Measurements from ENCODE around the gene SKAP1.
"Not testable (repeated sequence)": the region's sequence is repeated elsewhere in the genome, so short reads cannot be mapped to it uniquely, and the experiment has no call there.

SKAP1 gene

GRCh38 chr17:48456589-48456988, 26.6 kb upstream of the SKAP1 start:
- Histone ChIP-seq H4K20me1 (no peaks in the 10 kb centered on the region), H3K36me3 (no peaks in the 10 kb centered on the region), H3K4me3 (no peak overlapping the region), H3K9ac (no peak overlapping the region), H3K4me2 (peak overlapping the region in 5 of 11 experiments; percentile 10 to 61 (median 55); a peak in 7 of 22 replicates), H3K27me3 (peaks cover 0 to 26% (median 0%) of the 10 kb centered on the region in 11 experiments; a peak in 3 of 22 replicates), H3K27ac (no peak overlapping the region), H3K4me1 (peaks cover 3 to 30% (median 21%) of the 10 kb centered on the region in 10 experiments; a peak in 17 of 20 replicates), H3K9me3 (replicated peaks in 1 of 11) (peaks cover 9 to 19% (median 14%) of the 10 kb centered on the region in 11 experiments)
- TF ChIP-seq Cebpa-rat (IDR thresholded peaks at IDR 0.05): no peak

GRCh38 chr17:48455791-48456190, 25.8 kb upstream of the SKAP1 start:
- TF ChIP-seq Cebpa-rat (IDR thresholded peaks at IDR 0.05): no peak
- peaks cover 3 to 30% (median 21%) of the 10 kb centered on the region in 10 experiments; a peak in 17 of 20 replicates for H3K4me1 ChIP-seq
- no peaks in the 10 kb centered on the region for H4K20me1 ChIP-seq
- no peak overlapping the region for H3K4me2 ChIP-seq
- peaks cover 9 to 19% (median 14%) of the 10 kb centered on the region in 11 experiments for H3K9me3 ChIP-seq (replicated peaks in 1 of 11)
- H3K27ac ChIP-seq: no peak overlapping the region
- no peaks in the 10 kb centered on the region for H3K36me3 ChIP-seq
- no peak overlapping the region for H3K4me3 ChIP-seq
- no peak overlapping the region for H3K9ac ChIP-seq
- H3K27me3 ChIP-seq: peaks cover 0 to 26% (median 0%) of the 10 kb centered on the region in 11 experiments; a peak in 3 of 22 replicates

GRCh38 chr17:48453447-48453846, 23.4 kb upstream of the SKAP1 start:
- TF ChIP-seq Cebpa-rat (IDR thresholded peaks at IDR 0.05): no peak
- peaks cover 10 to 29% (median 21%) of the 10 kb centered on the region in 10 experiments; a peak in 18 of 20 replicates for H3K4me1 ChIP-seq
- H3K9me3 ChIP-seq (replicated peaks in 1 of 11): peaks cover 9 to 19% (median 14%) of the 10 kb centered on the region in 11 experiments
- peak overlapping the region in 8 of 11 experiments; percentile 11 to 71 (median 54); a peak in 16 of 22 replicates for H3K4me2 ChIP-seq
- H3K36me3 ChIP-seq: no peaks in the 10 kb centered on the region
- H3K4me3 ChIP-seq: no peak overlapping the region
- H3K9ac ChIP-seq: no peak overlapping the region
- no peaks in the 10 kb centered on the region for H4K20me1 ChIP-seq
- no peak overlapping the region for H3K27ac ChIP-seq
- peaks cover 0 to 26% (median 0%) of the 10 kb centered on the region in 11 experiments; a peak in 5 of 22 replicates for H3K27me3 ChIP-seq

DNA sequence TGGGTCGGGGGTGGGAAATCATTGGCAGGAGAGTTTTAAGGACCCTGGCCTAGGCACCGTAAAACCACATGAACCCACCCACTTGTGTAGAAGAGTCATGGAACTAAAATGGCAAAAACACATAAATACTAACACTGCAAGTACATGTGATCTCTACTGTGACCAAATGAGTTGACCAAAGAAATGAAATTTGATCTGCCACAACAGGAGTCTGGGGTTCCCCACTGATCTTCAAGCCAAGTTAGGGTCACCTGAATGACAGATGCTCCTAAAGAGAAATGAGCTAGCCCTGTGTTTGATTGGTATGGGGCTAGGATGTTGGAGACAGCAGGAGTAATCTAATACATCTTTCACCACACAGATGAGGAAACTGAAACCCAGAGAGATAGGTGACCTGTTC, 21.5 kb upstream of the SKAP1 start:
- no peak for TF ChIP-seq Cebpa-rat (IDR thresholded peaks at IDR 0.05)
- H3K4me3 ChIP-seq: no peak overlapping the region
- peak overlapping the region in 1 of 11 experiments; percentile 1; a peak in 1 of 22 replicates for H3K4me2 ChIP-seq
- no peaks in the 10 kb centered on the region for H4K20me1 ChIP-seq
- H3K9ac ChIP-seq: no peak overlapping the region
- H3K4me1 ChIP-seq: peaks cover 7 to 25% (median 15%) of the 10 kb centered on the region in 10 experiments; a peak in 16 of 20 replicates
- peaks cover 0 to 37% (median 4%) of the 10 kb centered on the region in 11 experiments; a peak in 11 of 22 replicates for H3K27me3 ChIP-seq
- no peak overlapping the region for H3K27ac ChIP-seq
- H3K36me3 ChIP-seq: no peaks in the 10 kb centered on the region
- H3K9me3 ChIP-seq (replicated peaks in 1 of 11): peaks cover 9 to 19% (median 14%) of the 10 kb centered on the region in 11 experiments

DNA sequence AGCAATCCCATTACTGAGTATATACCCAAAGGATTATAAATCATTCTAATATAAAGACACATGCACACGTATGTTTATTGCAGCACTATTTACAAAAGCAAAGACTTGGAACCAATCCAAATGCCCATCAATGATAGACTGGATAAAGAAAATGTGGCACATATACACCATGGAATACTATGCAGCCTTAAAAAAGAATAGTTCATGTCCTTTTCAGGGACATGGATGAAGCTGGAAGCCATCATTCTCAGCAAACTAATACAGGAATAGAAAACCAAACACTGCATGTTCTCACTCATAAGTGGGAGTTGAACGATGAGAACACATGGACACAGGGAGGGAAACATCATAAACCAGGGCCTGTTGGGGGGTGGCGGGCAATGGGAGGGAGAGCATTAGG, 19.3 kb upstream of the SKAP1 start:
- peaks cover 19 to 43% (median 30%) of the 10 kb centered on the region in 10 experiments for H3K4me1 ChIP-seq
- H4K20me1 ChIP-seq: peaks cover 0 to 11% (median 0%) of the 10 kb centered on the region in 11 experiments; a peak in 4 of 22 replicates
- H3K9me3 ChIP-seq (replicated peaks in 1 of 11); H3K36me3 ChIP-seq; H3K27ac ChIP-seq; H3K4me3 ChIP-seq; H3K9ac ChIP-seq; H3K4me2 ChIP-seq: not testable (repeated sequence)
- peaks cover 0 to 49% (median 8%) of the 10 kb centered on the region in 11 experiments; a peak in 12 of 22 replicates for H3K27me3 ChIP-seq

- Histone ChIP-seq H3K36me3 (no peaks in the 10 kb centered on the region), H3K9ac (no peak overlapping the region), H3K4me1 (peaks cover 50 to 64% (median 54%) of the 10 kb centered on the region in 10 experiments), H3K4me2 (peak overlapping the region in 10 of 11 experiments; percentile 48 to 87 (median 77); a peak in 20 of 22 replicates), H4K20me1 (peaks cover 0 to 21% (median 0%) of the 10 kb centered on the region in 11 experiments; a peak in 5 of 22 replicates), H3K27me3 (peaks cover 0 to 56% (median 8%) of the 10 kb centered on the region in 11 experiments; a peak in 12 of 22 replicates), H3K4me3 (no peak overlapping the region), H3K27ac (no peak overlapping the region), H3K9me3 (replicated peaks in 1 of 11) (peaks cover 0 to 14% (median 0%) of the 10 kb centered on the region in 11 experiments; a peak in 4 of 22 replicates)
- TF ChIP-seq Cebpa-rat (IDR thresholded peaks at IDR 0.05): no peak
These were observed 15.2 kb upstream of the SKAP1 start for GRCh38 chr17:48445248-48445620.

GRCh38 chr17:48444516-48445247, 14.7 kb upstream of the SKAP1 start:
- peak overlapping the region; percentile 27 to 87 (median 75) for H3K4me2 ChIP-seq
- H3K27me3 ChIP-seq: peaks cover 0 to 61% (median 8%) of the 10 kb centered on the region in 11 experiments; a peak in 12 of 22 replicates
- no peak overlapping the region for H3K9ac ChIP-seq
- H3K36me3 ChIP-seq: no peaks in the 10 kb centered on the region
- H3K4me3 ChIP-seq: no peak overlapping the region
- H4K20me1 ChIP-seq: peaks cover 0 to 27% (median 0%) of the 10 kb centered on the region in 11 experiments; a peak in 5 of 22 replicates
- H3K4me1 ChIP-seq: peaks cover 54 to 70% (median 60%) of the 10 kb centered on the region in 10 experiments
- H3K9me3 ChIP-seq (replicated peaks in 1 of 11): peaks cover 0 to 14% (median 0%) of the 10 kb centered on the region in 11 experiments; a peak in 4 of 22 replicates
- no peak for TF ChIP-seq Cebpa-rat (IDR thresholded peaks at IDR 0.05)
- no peak overlapping the region for H3K27ac ChIP-seq

DNA sequence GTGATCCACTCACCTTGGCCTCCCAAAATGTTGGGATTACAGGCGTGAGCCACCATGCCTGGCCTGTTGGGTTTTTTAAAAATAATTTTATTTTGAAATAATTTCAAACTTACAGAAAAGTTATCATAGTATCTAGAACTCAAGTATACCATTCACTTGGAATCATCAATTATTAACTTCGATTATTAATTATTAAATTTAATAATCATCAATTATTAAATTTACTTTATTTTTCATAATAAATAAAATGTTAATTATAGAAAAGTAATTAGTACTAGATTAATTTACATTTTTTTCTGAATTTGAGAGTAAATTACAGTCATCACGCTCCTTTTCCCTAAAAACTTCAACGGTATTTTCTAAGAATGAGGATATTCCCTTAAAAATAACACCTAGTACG, 13.7 kb upstream of the SKAP1 start:
- Histone ChIP-seq H3K4me3 (no peak overlapping the region), H3K36me3 (no peaks in the 10 kb centered on the region), H3K4me2 (peak overlapping the region in 6 of 11 experiments; percentile 64 to 94 (median 82); a peak in 12 of 22 replicates), H3K9ac (no peak overlapping the region), H3K4me1 (peaks cover 60 to 80% (median 70%) of the 10 kb centered on the region in 10 experiments), H3K27ac (no peak overlapping the region), H3K27me3 (peaks cover 0 to 71% (median 8%) of the 10 kb centered on the region in 11 experiments; a peak in 13 of 22 replicates), H3K9me3 (replicated peaks in 1 of 11) (peaks cover 0 to 14% (median 0%) of the 10 kb centered on the region in 11 experiments; a peak in 4 of 22 replicates), H4K20me1 (peaks cover 0 to 29% (median 0%) of the 10 kb centered on the region in 11 experiments; a peak in 5 of 22 replicates)
- TF ChIP-seq Cebpa-rat (IDR thresholded peaks at IDR 0.05): no peak

- peaks cover 60 to 88% (median 73%) of the 10 kb centered on the region in 10 experiments for H3K4me1 ChIP-seq
- H3K9ac ChIP-seq: no peak overlapping the region
- H3K4me2 ChIP-seq: peak overlapping the region; percentile 68 to 94 (median 76); a peak in 21 of 22 replicates
- H3K27ac ChIP-seq: no peak overlapping the region
- H3K27me3 ChIP-seq: peaks cover 0 to 79% (median 8%) of the 10 kb centered on the region in 11 experiments; a peak in 13 of 22 replicates
- no peaks in the 10 kb centered on the region for H3K36me3 ChIP-seq
- peaks cover 0 to 33% (median 0%) of the 10 kb centered on the region in 11 experiments; a peak in 5 of 22 replicates for H4K20me1 ChIP-seq
- no peak for TF ChIP-seq Cebpa-rat (IDR thresholded peaks at IDR 0.05)
- no peak overlapping the region for H3K4me3 ChIP-seq
- peaks cover 0 to 14% (median 0%) of the 10 kb centered on the region in 11 experiments; a peak in 4 of 22 replicates for H3K9me3 ChIP-seq (replicated peaks in 1 of 11)
These were observed 12.8 kb upstream of the SKAP1 start for GRCh38 chr17:48442819-48443218.

Data from BLaER1 treated with 17β-estradiol and CSF1 and Interleukin-3, amounts not matched to agents 10 nM and 100 nM (cell line).